Head of caudate nucleus (tissue), 42 donors: ENCODE data around the gene ACP2.

Experiments used
- DNase-seq, 42 donors: peaks; one replicate each; pipeline versions ENCODE4 v3.0.0 to v3.0.0-alpha.2; 2020 to 2021; ENCODE audit warnings: mixed read lengths in 7 of 42
- intact Hi-C: fragments of 100-400 bp; cut with DNase I; formaldehyde crosslinking; loops from one replicate; pipeline ENCODE4 v1.15.0; 2022

The ACP2 gene

DNA sequence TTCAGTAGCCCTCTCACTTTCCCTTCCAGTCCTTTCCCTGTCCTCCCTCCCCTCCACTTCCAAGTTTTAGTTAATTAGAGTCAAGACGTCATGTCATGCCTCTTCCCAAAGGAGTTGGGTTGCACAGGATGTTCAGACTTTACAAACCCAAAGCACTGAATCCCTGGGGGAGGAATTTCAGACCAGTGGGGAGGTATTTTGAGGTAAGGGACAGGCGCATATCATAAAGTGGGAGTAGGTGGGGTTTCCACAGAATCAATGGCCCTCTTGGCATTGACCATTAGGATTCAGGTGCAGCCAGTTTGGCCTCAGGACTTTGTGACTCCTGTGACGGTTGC lies 733 bp upstream of the ACP2 start:
- DNase-seq = no peak
- intact Hi-C loops = loop anchor here (2.0 kb wide), 1 partner anchor 19 kb away; no protein-coding TSS in a partner anchor

DNA sequence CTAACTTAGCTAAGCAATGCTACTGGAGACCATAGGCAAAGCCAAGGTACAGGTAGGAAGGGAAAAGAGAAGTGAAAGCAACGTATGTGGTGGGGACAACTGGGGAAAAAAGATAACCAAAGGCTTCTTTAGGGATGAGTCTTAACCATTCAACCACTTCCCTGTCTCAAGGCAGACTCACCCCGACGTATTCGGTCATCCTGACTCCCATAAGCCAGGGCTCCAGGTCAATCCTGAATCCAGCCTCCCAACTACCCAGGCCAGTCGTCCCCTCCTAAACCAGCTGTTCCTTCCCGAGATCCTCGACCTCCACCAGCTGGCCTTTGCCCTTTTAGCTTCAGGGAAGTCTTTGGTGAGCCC lies 330 bp downstream of the ACP2 start:
- intact Hi-C loops = loop anchor here (2.0 kb wide), 1 partner anchor 21 kb away; no protein-coding TSS in a partner anchor
- no peak for DNase-seq

DNA sequence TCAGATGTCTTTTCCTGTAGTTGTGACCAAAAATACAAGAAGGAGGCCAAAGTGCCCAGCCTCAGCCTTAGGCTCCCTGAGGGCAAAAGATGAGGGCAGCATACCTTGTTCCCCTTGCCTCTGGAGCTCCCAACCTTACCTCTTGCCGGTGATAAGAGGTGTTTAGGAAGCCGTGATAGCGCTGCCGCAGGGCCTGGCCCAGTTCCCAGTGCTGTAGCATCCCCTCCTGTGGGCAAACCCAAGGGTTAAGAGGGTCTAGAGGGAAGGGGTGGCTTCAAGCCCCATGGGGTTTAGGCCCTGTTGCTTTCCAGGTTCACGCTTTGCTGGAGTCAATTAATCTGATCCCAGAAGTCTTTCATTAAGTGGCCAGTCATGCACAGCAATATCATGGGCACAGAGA lies 1.1 kb downstream of the ACP2 start:
- intact Hi-C loops = no loop called here
- DNase-seq = no peak

DNA sequence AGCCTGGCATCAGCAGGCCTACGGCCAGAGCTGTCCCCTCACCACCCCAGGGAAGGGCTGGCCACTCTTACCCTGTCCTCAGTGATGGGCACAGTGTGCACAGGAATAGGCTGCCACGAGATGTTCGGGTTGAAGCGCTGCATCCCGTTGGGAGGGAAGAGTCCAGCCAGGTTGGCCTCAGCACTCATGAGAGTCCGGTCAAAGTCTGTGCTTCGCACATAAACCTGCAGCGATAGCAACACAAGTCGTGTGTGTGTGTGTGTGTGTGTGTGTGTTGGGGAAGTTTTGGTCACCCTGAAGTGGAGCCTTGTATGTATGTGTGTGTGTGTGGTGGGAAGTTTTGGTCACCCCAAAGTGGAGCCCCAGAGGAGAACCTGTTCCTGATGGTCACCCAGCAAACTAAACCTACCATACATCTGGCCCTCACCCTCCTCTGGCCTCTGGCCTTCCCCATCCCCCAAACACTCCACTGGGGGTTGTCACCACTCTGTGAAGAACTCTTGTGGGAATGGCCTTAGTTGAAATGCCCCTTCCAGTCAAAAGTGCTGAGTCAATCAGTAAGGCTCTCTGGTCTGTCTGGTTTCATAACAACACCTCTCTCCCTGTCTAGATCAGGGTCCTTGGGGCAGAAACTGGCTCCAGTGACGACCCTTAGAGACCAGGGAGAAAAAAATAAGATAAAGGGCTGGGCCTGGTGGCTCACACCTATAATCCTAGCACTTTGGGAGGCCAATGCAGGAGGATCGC lies 2.8 kb downstream of the ACP2 start:
- intact Hi-C loops = no loop called here

DNA sequence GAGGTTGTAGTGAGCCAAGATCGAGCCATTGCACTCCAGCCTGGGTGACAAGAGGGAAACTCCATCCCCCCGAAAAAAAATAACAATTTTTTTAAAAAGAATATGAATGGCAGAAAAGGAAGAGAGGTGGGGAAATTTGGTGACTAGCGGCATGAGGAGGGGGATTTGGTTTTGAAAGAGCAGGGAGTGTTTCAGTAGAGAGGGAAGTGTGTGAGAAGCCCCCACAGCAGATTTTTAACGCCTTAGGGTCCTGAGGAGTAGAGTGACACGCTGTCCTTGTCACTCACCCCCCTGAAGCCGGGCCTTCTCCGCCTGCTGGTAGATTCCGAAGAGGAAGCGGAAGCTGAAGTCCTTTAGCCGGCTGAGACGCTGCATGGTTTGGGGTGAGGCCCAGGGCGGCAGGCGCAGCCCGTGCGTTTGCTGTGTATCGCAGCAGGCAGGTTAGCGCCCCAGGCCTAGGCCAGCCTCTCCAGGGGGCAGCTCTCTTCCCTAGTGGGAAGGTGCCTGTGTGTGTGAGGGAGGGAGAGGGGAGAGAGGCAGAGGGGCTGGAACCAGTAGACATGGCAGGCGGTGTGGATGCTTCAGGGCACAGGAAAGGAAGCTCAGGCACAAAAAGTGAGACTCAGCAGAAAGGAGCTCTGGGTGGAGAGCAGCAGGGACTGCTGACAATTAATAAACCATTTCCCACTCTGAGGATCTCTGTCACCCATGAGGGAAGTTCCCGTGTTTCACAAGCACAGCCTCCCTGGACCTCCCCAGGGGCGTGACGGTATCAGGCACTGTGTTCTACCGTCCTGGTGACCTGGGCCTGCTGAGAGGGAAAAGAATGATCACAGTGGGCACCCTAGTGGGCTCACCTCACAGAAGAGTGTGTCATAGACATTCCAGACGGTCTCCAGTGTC lies 3.9 kb downstream of the ACP2 start:
- peak in 4 of 42 donors; percentile 11 to 40 (median 20) for DNase-seq
- intact Hi-C loops = no loop called here

More for the DNA sequence above, 2.8 kb downstream of the ACP2 start:
- no peak for DNase-seq

DNA sequence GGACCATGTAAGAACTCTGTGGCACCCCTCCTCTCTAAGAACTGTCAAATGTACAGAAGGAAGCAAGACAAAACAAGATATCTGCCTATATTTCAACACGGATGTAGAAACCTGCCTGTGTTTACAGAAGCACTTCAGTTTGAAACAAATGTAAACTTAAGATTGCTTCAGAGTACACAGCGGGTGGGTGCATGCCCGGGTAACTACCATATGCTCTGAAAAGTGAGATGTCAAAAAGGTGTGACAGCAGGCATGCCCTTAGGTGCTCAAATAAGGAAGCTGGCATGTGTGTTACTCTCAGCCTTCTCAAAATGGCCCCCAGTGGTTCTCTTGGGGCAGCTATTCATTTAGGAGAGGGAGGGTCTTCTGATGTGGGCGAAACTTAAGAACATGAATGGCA lies 5.2 kb downstream of the ACP2 start:
- no peak for DNase-seq
- intact Hi-C loops = no loop called here

DNA sequence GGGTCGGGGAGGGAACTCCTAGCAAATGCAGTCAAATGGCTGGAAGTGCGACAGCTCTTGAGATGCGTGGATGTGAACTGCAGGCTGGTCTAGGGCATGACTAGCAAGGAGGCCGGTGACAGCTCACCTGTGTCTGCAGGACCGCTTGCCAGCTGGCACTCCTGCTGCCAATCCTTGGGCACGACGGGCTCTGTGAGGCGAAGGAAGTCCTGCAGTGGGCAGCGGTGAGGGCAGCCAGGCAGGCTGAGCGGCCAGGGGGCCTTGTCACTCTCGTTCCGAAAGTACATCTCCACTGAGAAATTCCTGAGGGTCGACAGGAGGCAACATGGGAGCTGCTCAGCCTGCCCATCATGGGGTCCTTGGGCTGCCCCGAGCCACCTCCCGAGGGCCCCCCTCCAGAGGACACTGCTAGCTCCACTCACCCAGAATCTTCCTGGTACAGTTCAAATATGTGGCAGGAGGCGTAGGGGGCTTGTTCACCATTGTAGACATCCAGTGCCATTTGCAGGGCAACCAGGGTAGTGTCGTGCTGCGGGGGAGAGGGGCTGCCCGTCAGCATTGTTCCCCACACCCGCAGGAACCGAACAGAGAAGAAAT lies 5.9 kb downstream of the ACP2 start:
- DNase-seq = no peak
- intact Hi-C loops = no loop called here

DNA sequence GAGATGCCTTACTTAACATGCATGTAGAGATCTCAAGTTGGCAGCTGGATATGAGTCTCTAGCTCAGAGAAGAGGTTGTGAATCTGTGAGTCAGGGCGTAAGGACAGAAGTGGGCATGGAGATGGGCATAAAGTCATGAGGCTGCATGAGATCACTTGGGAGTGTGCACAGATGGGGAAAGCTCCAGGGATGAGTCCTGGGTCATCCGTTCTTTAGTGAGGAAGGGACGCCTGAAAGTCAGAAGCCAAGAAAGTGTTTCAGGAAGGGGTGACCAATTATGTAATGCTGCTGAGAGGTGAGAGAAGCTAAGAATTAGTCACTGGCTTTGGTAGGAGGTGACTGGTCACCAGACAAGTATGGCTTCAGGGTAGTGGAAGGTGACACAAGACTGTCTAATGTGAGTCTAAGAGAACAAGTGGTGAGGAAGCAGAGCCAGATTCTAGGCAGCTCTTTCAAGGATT lies 6.7 kb downstream of the ACP2 start:
- intact Hi-C loops = no loop called here

DNA sequence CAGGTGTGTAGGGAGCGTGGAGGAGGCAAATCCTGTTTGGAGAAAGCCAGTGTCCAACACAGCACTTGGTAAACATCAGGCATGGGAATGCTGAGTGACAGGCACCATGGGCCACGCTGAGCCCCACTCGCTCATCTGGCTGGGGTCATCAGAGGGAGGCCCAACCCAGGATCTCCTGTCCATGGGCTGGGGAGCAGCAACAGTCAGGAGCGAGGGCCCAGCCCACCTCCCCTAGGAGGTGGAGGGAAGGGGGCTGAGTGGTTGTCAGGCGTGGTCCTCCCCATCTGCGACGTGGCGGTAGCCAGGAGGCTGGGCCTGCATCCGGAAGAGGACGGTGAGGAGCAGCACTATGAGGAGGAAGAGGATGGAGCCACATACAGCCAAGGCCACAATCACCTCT lies 8.8 kb downstream of the ACP2 start:
- DNase-seq = no peak
- intact Hi-C loops = no loop called here

More for the DNA sequence above, 6.7 kb downstream of the ACP2 start:
- DNase-seq = no peak

DNA sequence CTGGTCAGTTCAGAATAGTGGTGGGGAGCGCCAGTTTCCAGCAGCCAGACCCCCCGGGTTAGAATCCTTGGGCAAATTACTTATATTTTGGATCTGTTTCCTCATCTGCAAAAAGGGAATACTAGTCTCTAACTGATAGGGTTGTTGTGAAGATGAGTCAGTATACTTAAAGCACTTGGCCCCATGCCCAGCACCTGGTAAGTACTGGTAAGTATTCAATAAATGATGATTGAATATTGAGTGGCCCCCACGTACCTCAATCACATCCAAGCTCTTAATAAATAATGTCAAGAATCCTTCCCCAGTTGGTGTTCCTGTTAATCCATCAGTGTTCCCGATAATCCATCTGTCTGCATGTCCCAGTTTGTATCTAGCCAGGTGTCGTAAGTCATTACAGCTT lies 12.1 kb downstream of the ACP2 start:
- DNase-seq = no peak
- intact Hi-C loops = no loop called here

DNA sequence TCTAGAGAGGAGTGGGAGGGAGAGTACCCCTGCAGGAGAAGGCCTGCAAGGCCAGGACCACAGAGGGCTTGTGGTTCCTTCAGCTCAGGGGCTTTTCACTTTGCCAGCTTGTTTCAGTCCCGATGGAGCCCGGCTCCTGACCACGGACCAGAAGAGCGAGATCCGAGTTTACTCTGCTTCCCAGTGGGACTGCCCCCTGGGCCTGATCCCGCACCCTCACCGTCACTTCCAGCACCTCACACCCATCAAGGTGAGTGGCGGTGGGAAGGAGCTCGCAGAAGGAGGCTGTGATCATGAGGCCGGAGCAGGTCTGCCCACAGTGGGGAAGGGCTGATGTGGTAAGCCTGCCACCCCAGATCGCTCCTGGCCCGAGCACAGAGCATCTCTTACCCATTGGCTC lies 13.5 kb downstream of the ACP2 start:
- intact Hi-C loops = no loop called here
- no peak for DNase-seq

DNA sequence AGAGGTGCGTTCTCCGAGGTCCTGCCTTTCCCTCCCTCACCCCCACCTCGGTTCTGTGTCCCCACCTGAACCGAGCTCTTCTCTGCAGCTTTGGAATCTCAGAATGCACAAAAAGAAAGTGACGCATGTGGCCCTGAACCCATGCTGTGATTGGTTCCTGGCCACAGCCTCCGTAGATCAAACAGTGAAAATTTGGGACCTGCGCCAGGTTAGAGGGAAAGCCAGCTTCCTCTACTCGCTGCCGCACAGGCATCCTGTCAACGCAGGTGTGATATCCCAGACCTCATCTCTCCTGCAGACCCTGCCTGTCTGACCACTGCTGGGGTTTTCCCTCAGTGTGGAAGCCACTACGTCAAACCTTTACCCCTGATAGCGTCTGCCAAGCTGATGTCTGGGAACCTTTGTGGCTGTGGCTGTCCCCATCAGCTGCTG lies 13.9 kb downstream of the ACP2 start:
- intact Hi-C loops = no loop called here
- DNase-seq = peak in 5 of 42 donors; percentile 23 to 45 (median 33)

DNA sequence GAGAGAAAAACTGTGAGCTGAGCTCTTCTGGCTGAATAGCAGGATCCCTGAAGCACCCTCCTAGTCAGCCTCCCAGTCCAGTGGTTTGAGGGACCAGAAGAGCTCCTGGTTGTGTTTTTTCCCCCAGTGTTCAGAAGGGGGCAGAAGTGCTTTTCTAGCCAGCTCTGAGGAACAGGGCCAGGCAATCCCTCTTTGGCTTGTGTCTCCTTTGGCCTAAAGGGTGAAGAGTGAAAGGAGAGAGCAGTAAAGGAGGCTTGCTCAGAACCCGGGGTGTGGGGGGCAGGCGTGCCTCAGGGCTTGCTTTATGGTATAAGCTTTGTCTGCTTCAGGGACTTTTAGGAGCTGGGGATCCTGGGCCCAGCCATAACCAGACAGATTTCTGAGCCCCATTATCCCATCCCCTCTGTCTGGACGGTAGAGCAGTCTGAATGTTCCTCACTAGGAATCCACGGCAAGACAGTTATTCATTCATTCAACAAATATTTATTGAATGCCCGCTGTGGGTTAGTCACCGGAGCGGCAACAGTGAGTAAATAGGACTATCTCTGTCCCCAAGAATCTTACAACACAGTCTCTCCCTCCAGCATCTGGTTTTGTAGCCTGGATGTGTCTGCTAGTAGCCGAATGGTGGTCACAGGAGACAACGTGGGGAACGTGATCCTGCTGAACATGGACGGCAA lies 14.5 kb downstream of the ACP2 start:
- DNase-seq = peak in 12 of 42 donors; percentile 26 to 63 (median 35)
- intact Hi-C loops = no loop called here

DNA sequence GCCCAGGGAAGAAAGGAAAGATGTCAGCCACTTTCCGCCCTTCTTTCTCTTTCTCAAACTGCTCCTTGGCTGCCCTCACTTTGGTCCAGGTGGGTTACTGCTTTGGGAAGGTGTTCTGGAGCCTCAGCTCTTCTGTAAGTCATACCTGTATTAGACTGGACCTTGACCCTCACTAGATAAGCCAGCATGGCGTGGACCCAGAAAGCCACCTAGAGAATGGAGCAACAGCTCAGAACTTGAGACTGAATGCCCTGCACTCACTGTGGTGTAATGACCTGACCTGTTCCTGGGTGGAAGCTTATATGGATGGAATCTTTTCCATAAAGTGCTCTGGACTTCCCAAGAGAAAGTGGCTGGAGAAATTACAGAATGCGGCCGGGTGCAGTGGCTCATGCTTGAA lies 15.6 kb downstream of the ACP2 start:
- intact Hi-C loops = no loop called here
- DNase-seq = no peak

DNA sequence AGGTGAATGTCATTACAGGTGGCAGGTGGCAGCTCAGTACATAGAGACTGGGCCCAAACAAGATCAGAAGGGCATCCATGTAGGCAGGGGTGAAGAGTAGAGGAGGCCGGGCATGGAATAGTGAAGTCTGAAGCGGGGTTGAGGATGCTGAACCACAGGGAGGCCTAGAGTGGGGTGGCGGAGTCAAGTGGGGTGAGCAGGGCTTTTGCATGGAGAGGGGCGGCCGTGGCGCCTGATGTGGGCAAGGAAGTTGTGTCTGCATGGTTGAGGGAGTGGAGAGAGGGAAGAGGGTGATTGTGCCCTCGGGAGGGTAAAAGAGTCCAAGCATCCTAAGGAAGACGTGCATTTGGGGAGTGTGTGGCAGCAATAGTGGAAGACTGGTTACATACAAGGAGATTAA lies 19.5 kb downstream of the ACP2 start:
- intact Hi-C loops = no loop called here

DNA sequence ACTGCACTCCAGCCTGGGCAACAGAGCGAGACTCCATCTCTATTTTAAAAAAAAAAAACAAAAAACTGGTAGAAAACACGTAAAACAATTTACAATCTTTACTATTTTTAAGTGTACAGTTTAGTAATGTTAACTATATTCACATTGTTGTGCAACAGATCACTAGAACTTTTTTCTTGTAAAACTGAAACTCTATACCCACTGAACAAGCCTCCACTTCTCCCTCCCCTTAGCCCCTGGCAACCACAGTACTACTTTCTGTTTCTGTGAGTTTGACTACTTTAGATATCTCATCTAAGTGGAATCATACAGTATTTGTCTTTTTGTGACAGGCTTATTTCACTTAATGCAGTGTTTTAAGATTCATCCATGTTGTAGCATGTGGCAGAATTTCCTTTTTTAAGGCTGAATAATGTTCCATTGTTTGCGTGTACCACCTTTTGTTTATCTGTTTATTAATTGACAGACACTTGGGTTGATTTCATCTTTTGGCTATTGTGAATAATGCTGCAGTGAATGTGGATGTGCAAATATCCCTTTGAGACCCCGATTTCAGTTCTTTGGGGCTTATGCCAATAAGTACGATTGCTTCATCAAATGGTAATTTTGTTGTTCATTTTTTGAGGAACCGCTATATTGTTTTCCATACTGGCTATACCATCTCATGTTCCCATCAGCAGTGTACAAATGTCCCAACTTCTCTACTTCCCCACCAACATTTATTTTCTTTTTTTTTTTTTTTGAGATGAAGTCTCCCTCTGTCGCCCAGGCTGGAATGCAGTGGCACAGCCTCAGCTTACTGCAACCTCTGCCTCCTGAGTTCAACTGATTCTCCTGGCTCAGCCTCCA lies 22.8 kb downstream of the ACP2 start:
- DNase-seq = no peak
- intact Hi-C loops = no loop called here

More for the DNA sequence above, 19.5 kb downstream of the ACP2 start:
- DNase-seq = no peak

DNA sequence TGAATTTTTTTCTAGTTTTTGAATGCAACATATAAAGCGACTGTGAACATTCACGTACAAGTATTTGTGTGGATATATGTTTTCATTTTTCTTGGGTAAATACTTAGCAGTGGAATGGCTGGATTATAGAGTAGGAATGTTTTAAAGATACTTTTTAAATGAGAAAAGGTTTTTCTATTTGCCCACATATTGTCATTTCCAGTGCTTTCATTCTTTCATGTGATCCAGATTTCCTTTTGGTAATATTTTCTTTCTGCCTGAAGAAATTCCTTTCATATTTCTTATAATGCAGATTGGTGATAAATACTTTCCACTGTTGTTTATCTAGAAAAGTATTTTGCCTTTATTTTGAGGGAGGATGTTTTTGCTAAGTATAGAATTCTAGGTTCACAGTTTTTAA lies 25.9 kb downstream of the ACP2 start:
- no peak for DNase-seq
- intact Hi-C loops = no loop called here

DNA sequence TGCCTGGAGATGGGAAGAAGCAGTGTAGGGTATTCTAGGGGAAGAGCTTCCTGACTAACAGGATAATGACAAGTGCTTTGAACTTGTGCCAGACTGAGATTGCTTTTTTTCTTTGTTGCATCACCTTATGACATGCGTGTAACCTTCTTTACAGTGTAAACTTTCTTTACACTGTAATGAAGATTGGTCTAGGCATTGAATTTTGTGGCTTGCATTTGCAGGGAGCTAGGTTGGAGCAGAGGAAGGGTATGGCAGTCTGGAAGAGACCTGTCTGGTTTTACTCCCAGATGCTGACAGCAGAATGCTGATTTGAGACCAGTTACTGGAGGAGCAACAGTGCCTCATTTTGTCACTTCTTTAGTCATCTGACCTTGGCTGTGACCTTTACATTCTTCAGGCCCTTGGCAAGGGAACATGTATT lies 28.2 kb downstream of the ACP2 start:
- no peak for DNase-seq
- intact Hi-C loops = no loop called here
